Neural progenitor cell (in vitro differentiated cells): Measurements from ENCODE around the gene THNSL1.

Source experiments
- CTCF ChIP-seq: fragments of 200-600 bp; sonication (generic); IDR thresholded peaks from 2 replicates; pipeline ENCODE4 v1.5.1; 2017; ENCODE audit warnings: antibody characterized with exemption, mild to moderate bottlenecking
- EZH2 ChIP-seq: fragments of 200-600 bp; sonication (generic); IDR thresholded peaks from 2 replicates; pipeline ENCODE4 v1.6.1; 2017; ENCODE audit warnings: antibody characterized with exemption, mild to moderate bottlenecking, moderate library complexity
- EZH2phosphoT487 ChIP-seq: fragments of 200-600 bp; sonication (generic); IDR thresholded peaks from 2 replicates; pipeline ENCODE4 v1.6.1; 2017; ENCODE audit warnings: antibody characterized with exemption

- TF ChIP-seq EZH2 (no peak), CTCF (no peak), EZH2phosphoT487 (no peak)
Measured at GRCh38 chr10:25014579-25014978, 1.8 kb upstream of the THNSL1 start.
